ENCODE measurements around the gene ABHD16B. TPM values are rescaled to one million over a fixed set of nuclear protein-coding genes. Genes with fewer than 3 reads are reported as not detected.

ABHD16B gene
- total RNA-seq, 1 donor from 2014 or later: not detected

GRCh38 chr20:63884506-63885263, 23.4 kb downstream of the ABHD16B start:
- H3K36me3 ChIP-seq: peaks cover 83% of the 10 kb centered on the region
- DNase-seq (no peak), ATAC-seq (peak in 1 of 2 donors; percentile 11)
- no peaks in the 10 kb centered on the region for H3K4me1 ChIP-seq
- H3K27ac ChIP-seq: no peak overlapping the region
- TF ChIP-seq CTCF (IDR thresholded peaks at IDR 0.05): no peak
- no peaks in the 10 kb centered on the region for H3K9me3 ChIP-seq
- intact Hi-C loops (cut with DNase I): no loop called here
- no peaks in the 10 kb centered on the region for H3K27me3 ChIP-seq (ENCODE audit: low read depth)
- H3K4me3 ChIP-seq: no peak overlapping the region

DNA sequence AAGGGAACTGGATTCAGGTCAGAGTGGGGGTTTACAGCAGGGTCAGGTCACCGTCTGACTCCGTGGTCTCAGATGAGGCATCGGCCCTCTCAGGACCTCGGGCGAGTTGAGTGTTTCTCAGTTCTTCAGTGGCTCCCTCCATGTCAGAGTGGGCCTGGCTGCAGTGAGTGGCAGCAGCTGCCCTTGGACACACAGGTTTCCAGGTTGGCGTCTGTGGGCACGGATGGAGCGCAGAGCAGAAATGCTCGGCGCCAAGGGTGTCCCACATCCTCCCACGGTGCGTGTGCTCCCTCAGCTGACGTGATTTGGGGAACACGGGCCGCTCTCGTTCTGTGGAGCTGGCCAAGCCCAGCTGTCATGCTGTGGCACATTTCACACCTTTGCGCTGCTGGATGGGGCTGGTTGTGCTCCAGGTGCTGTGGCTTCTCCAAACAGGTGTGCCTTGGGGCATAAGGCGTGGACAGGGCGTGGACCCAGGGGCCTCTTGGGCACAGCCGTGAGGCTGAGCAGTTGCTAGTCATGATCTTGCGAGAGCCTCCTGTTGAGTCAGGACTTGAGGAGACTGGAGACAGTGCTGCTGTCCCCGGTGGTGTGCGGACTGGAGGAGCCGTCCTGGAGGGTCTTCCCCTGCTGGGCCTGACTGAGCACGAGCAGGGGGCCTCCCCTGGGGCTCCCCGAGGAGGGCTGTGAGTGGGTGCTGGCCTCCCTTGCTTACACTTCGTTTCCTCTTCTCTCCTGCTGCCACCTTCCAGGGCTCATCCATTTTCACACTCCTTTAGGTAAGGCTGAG, 24.2 kb downstream of the ABHD16B start:
- H3K36me3 ChIP-seq: peaks cover 89% of the 10 kb centered on the region
- ATAC-seq: no peak

DNA sequence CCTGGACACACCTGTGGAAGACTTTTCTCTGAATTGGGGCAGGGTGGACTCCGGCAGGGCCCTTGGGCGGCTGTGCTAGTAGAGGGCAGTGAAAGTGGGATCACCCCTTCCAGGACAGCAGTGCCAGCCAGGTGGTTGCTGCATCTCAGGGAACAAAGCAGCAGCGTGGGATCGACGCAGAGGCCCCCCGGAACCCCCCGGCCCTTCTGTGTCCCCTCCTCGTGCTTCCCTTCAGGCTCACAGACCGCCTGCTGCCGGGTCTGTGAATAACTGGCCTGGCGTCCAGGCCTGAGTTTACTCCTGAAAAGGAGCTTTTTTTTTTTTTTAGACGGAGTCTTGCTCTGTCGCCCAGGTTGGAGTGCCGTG, 24.7 kb downstream of the ABHD16B start:
- no peaks in the 10 kb centered on the region for H3K9me3 ChIP-seq
- TF ChIP-seq CTCF (IDR thresholded peaks at IDR 0.05): no peak
- no peak for ATAC-seq
- no peak overlapping the region for H3K4me3 ChIP-seq
- no peak for DNase-seq
- H3K4me1 ChIP-seq: no peaks in the 10 kb centered on the region
- intact Hi-C loops (cut with DNase I): no loop called here
- H3K36me3 ChIP-seq: peaks cover 89% of the 10 kb centered on the region
- no peaks in the 10 kb centered on the region for H3K27me3 ChIP-seq (ENCODE audit: low read depth)
- H3K27ac ChIP-seq: no peak overlapping the region

More for the DNA sequence above, 24.2 kb downstream of the ABHD16B start:
- H3K27me3 ChIP-seq (ENCODE audit: low read depth): no peaks in the 10 kb centered on the region
- no peak for TF ChIP-seq CTCF (IDR thresholded peaks at IDR 0.05)
- H3K4me1 ChIP-seq: no peaks in the 10 kb centered on the region
- no peaks in the 10 kb centered on the region for H3K9me3 ChIP-seq
- DNase-seq: no peak
- intact Hi-C loops (cut with DNase I): no loop called here
- no peak overlapping the region for H3K27ac ChIP-seq
- H3K4me3 ChIP-seq: no peak overlapping the region

GRCh38 chr20:63886921-63887320, 25.6 kb downstream of the ABHD16B start:
- H3K36me3 ChIP-seq: peaks cover 87% of the 10 kb centered on the region

More at GRCh38 chr20:63886921-63887320, 25.6 kb downstream of the ABHD16B start:
- ATAC-seq (no peak), DNase-seq (no peak)
- no peak for TF ChIP-seq CTCF (IDR thresholded peaks at IDR 0.05)
- Histone ChIP-seq H3K9me3 (no peaks in the 10 kb centered on the region), H3K27me3 (ENCODE audit: low read depth) (no peaks in the 10 kb centered on the region), H3K27ac (no peak overlapping the region), H3K4me3 (no peak overlapping the region), H3K4me1 (no peaks in the 10 kb centered on the region)
- intact Hi-C loops (cut with DNase I): no loop called here

Measured in lower lobe of right lung (tissue), 2 donors.